Measurements from ENCODE around the gene PPP4R1. TPM values are rescaled to one million over a fixed set of nuclear protein-coding genes. Genes with fewer than 3 reads are reported as not detected.

Gene PPP4R1
- total RNA-seq, 1 donor from 2014 or later = 164 TPM

Other genes starting within 250 kb of the PPP4R1 start
- gene RALBP1, start 139.0 kb downstream of the PPP4R1 start, total RNA-seq = 93.7 TPM
- gene RAB31, start 93.7 kb upstream of the PPP4R1 start, total RNA-seq = 50.0 TPM

Data from esophagus mucosa (tissue), 1 donor.